ENCODE data around the gene PLCB2. TPM values are rescaled to one million over a fixed set of nuclear protein-coding genes. Genes with fewer than 3 reads are reported as not detected.
A peak's percentile ranks its signal among the peaks of the same experiment; 100 is the strongest.

The PLCB2 gene
- 10 to 100 TPM; 65.3 to 70.7 TPM for total RNA-seq

- Mint-ChIP-seq H3K27ac (peak within 1 kb of the TSS; percentile 97), H3K4me3 (peak within 1 kb of the TSS; percentile 96), H3K9me3 (no peaks in the 10 kb centered on the region), H3K27me3 (no peaks in the 10 kb centered on the region), H3K4me1 (ENCODE audit: low read depth) (peaks cover 29% of the 10 kb centered on the region), H3K36me3 (peaks cover 6% of the 10 kb centered on the region)
- ChIA-PET CTCF (interaction anchor here (0.6 to 23.9 kb wide), 28 partner anchors 9 to 262 kb away, joined by 3 to 500 read pairs (median 6); partner anchors contain the start of genes ANKRD63, BMF, CCDC9B and INAFM2), POLR2A (interaction anchor here (0.7 to 2.6 kb wide), 18 partner anchors 12 to 268 kb away, joined by 3 to 13 read pairs (median 3); partner anchors contain the start of genes BAHD1, INAFM2, IVD and SRP14)
- DNase-seq, result peak; percentile 80
- intact Hi-C loops (cut with micrococcal nuclease), result loop anchor here (1.0 to 10.0 kb wide), 2 partner anchors 16 to 523 kb away; partner anchors contain the start of genes FSIP1 and INAFM2
These were observed at the start of gene PLCB2 for GRCh38 chr15:40307421-40308211. PLCB2 (minus strand) TSS chr15:40307935; CDS start chr15:40307672, 263 bp downstream.

DNA sequence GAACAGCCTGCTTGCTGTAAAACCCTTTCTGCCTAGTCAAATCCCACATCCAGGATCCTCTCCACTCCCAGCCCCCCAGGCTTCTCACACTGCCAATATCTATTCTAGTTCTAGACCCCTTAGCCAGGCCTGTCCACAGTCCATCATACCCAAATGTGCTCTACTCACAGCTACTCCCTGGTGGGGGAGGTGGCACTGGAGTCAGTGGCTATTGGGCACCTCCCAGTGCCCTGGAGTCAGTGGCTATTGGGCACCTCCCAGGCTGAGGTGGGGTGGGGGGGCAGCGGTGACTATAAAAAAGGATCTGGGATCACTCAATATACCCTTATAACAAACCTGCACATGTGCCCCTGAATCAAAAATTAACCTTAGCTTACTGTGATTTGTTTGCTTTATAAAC, 49.5 kb upstream of the PLCB2 start:
- DNase-seq, result no peak
- peaks cover 5% of the 10 kb centered on the region for H3K4me1 Mint-ChIP-seq (ENCODE audit: low read depth)
- ChIA-PET POLR2A (interaction anchor here (0.9 kb wide), 1 partner anchor 564 kb away, joined by 3 read pairs; no protein-coding TSS in a partner anchor), CTCF (interaction anchor here (1.0 to 3.3 kb wide), 7 partner anchors 11 to 232 kb away, joined by 3 to 21 read pairs (median 5); partner anchors contain the start of gene CCDC9B)
- H3K36me3 Mint-ChIP-seq, result no peaks in the 10 kb centered on the region
- no peaks in the 10 kb centered on the region for H3K27me3 Mint-ChIP-seq
- no peaks in the 10 kb centered on the region for H3K9me3 Mint-ChIP-seq
- intact Hi-C loops (cut with micrococcal nuclease), result loop anchor here (5.0 kb wide), 1 partner anchor 35 kb away; the partner anchor contains the start of gene INAFM2
- H3K27ac Mint-ChIP-seq, result no peak overlapping the region
- no peak overlapping the region for H3K4me3 Mint-ChIP-seq

- Mint-ChIP-seq H3K4me1 (ENCODE audit: low read depth) (peaks cover 5% of the 10 kb centered on the region), H3K36me3 (no peaks in the 10 kb centered on the region), H3K27me3 (no peaks in the 10 kb centered on the region), H3K9me3 (no peaks in the 10 kb centered on the region), H3K4me3 (no peak overlapping the region), H3K27ac (no peak overlapping the region)
- ChIA-PET POLR2A (no interaction called here), CTCF (interaction anchor here (0.7 to 3.3 kb wide), 7 partner anchors 10 to 73 kb away, joined by 3 to 21 read pairs (median 6); partner anchors contain the start of gene ANKRD63)
- no peak for DNase-seq
- intact Hi-C loops (cut with micrococcal nuclease), result loop anchor here (5.0 kb wide), 1 partner anchor 34 kb away; the partner anchor contains the start of gene INAFM2
These were observed 48.3 kb upstream of the PLCB2 start for GRCh38 chr15:40355976-40356585.

- H3K9me3 Mint-ChIP-seq, result no peaks in the 10 kb centered on the region
- ChIA-PET CTCF (interaction anchor here (1.2 to 2.7 kb wide), 5 partner anchors 8 to 32 kb away, joined by 3 to 19 read pairs (median 6); no protein-coding TSS in a partner anchor), POLR2A (no interaction called here)
- no peaks in the 10 kb centered on the region for H3K27me3 Mint-ChIP-seq
- intact Hi-C loops (cut with micrococcal nuclease), result loop anchor here (5.0 kb wide), 1 partner anchor 32 kb away; the partner anchor contains the start of gene INAFM2
- H3K4me3 Mint-ChIP-seq, result no peak overlapping the region
- H3K4me1 Mint-ChIP-seq (ENCODE audit: low read depth), result peaks cover 5% of the 10 kb centered on the region
- DNase-seq, result no peak
- no peaks in the 10 kb centered on the region for H3K36me3 Mint-ChIP-seq
- no peak overlapping the region for H3K27ac Mint-ChIP-seq
These were observed 46.9 kb upstream of the PLCB2 start for GRCh38 chr15:40354408-40355171.

- H3K4me3 Mint-ChIP-seq, result no peak overlapping the region
- peaks cover 2% of the 10 kb centered on the region for H3K4me1 Mint-ChIP-seq (ENCODE audit: low read depth)
- intact Hi-C loops (cut with micrococcal nuclease), result no loop called here
- no peak overlapping the region for H3K27ac Mint-ChIP-seq
- H3K36me3 Mint-ChIP-seq, result no peaks in the 10 kb centered on the region
- POLR2A ChIA-PET, result no interaction called here
- CTCF ChIA-PET, result interaction anchor here (0.8 to 2.7 kb wide), 2 partner anchors 9 to 15 kb away, joined by 5 to 19 read pairs; no protein-coding TSS in a partner anchor
- H3K27me3 Mint-ChIP-seq, result no peaks in the 10 kb centered on the region
- no peaks in the 10 kb centered on the region for H3K9me3 Mint-ChIP-seq
- no peak for DNase-seq
These were observed 46.0 kb upstream of the PLCB2 start for GRCh38 chr15:40353697-40354096.

DNA sequence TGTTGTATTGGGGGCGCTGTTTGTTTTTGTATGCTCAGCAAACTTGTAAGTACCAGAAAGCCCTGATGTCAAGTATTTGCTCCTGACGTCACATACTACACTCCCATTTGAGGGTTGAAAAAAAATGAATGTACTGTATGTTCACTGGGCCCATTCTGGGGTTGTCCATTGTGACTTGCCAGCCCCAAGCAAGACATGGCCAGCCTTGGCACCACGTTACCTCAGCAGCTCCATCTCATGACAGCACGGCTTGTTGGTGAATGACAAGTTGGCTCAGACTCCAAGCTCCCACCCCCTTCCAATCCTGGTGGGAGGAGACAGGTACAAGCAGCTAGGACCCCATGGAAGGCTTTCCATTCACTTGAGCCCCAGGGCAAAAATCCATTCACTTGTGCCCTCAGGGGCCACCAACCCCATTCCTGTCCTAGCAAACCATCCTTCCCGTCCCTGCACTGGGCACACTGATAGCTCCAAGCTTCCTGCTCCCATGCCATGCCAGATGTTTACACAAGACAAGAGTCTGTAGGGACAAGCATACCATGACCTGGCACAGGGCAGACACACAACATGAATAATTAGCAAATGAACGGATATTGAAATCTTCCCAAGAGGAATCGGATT, 44.7 kb upstream of the PLCB2 start:
- no peaks in the 10 kb centered on the region for H3K4me1 Mint-ChIP-seq (ENCODE audit: low read depth)
- ChIA-PET CTCF (interaction anchor here (1.6 to 4.3 kb wide), 3 partner anchors 10 to 16 kb away, joined by 4 to 26 read pairs (median 5); no protein-coding TSS in a partner anchor), POLR2A (no interaction called here)
- no peak overlapping the region for H3K27ac Mint-ChIP-seq
- DNase-seq, result no peak
- H3K9me3 Mint-ChIP-seq, result no peaks in the 10 kb centered on the region
- intact Hi-C loops (cut with micrococcal nuclease), result no loop called here
- no peak overlapping the region for H3K4me3 Mint-ChIP-seq
- H3K27me3 Mint-ChIP-seq, result no peaks in the 10 kb centered on the region
- H3K36me3 Mint-ChIP-seq, result no peaks in the 10 kb centered on the region

GRCh38 chr15:40349163-40349562, 41.4 kb upstream of the PLCB2 start:
- no peak for DNase-seq
- ChIA-PET POLR2A (no interaction called here), CTCF (interaction anchor here (4.3 kb wide), 1 partner anchor 11 kb away, joined by 26 read pairs; no protein-coding TSS in a partner anchor)
- no peaks in the 10 kb centered on the region for H3K9me3 Mint-ChIP-seq
- H3K4me1 Mint-ChIP-seq (ENCODE audit: low read depth), result no peaks in the 10 kb centered on the region
- H3K27ac Mint-ChIP-seq, result no peak overlapping the region
- intact Hi-C loops (cut with micrococcal nuclease), result no loop called here
- H3K27me3 Mint-ChIP-seq, result no peaks in the 10 kb centered on the region
- no peaks in the 10 kb centered on the region for H3K36me3 Mint-ChIP-seq
- H3K4me3 Mint-ChIP-seq, result no peak overlapping the region

GRCh38 chr15:40348474-40348870, 40.7 kb upstream of the PLCB2 start:
- Mint-ChIP-seq H3K4me3 (no peak overlapping the region), H3K27ac (no peak overlapping the region), H3K9me3 (no peaks in the 10 kb centered on the region), H3K36me3 (no peaks in the 10 kb centered on the region), H3K4me1 (ENCODE audit: low read depth) (no peaks in the 10 kb centered on the region), H3K27me3 (no peaks in the 10 kb centered on the region)
- ChIA-PET POLR2A (no interaction called here), CTCF (interaction anchor here (2.6 kb wide), 1 partner anchor 11 kb away, joined by 13 read pairs; no protein-coding TSS in a partner anchor)
- no peak for DNase-seq
- intact Hi-C loops (cut with micrococcal nuclease), result no loop called here

GRCh38 chr15:40347559-40348473, 40.1 kb upstream of the PLCB2 start:
- ChIA-PET POLR2A (no interaction called here), CTCF (interaction anchor here (2.6 to 12.8 kb wide), 2 partner anchors 10 to 75 kb away, joined by 13 to 216 read pairs; no protein-coding TSS in a partner anchor)
- Mint-ChIP-seq H3K27me3 (no peaks in the 10 kb centered on the region), H3K9me3 (no peaks in the 10 kb centered on the region), H3K4me1 (ENCODE audit: low read depth) (no peaks in the 10 kb centered on the region), H3K36me3 (no peaks in the 10 kb centered on the region), H3K4me3 (no peak overlapping the region), H3K27ac (no peak overlapping the region)
- DNase-seq, result no peak
- intact Hi-C loops (cut with micrococcal nuclease), result no loop called here
